ENCODE results near the gene CHPF2. TPM values are rescaled to one million over a fixed set of nuclear protein-coding genes. Genes with fewer than 3 reads are reported as not detected.

The CHPF2 gene
- total RNA-seq, 1 donor from 2014 or later = 17.3 TPM

GRCh38 chr7:151194188-151194587, 38.1 kb upstream of the CHPF2 start:
- DNase-seq = no peak
- no peaks in the 10 kb centered on the region for H3K36me3 ChIP-seq
- H3K4me1 ChIP-seq = no peaks in the 10 kb centered on the region
- intact Hi-C loops (cut with micrococcal nuclease) = no loop called here
- peaks cover 26% of the 10 kb centered on the region for H3K27me3 ChIP-seq (ENCODE audit: low read depth)
- no peaks in the 10 kb centered on the region for H3K9me3 ChIP-seq (replicated peaks)
- no peak for TF ChIP-seq CTCF (IDR thresholded peaks at IDR 0.05; ENCODE audit: borderline replicate concordance)
- H3K27ac ChIP-seq (replicated peaks) = no peak overlapping the region
- H3K4me3 ChIP-seq = no peak overlapping the region

- Histone ChIP-seq H3K4me1 (no peaks in the 10 kb centered on the region), H3K27me3 (ENCODE audit: low read depth) (peaks cover 41% of the 10 kb centered on the region), H3K27ac (replicated peaks) (no peak overlapping the region), H3K9me3 (replicated peaks) (no peaks in the 10 kb centered on the region), H3K36me3 (no peaks in the 10 kb centered on the region), H3K4me3 (no peak overlapping the region)
- intact Hi-C loops (cut with micrococcal nuclease) = no loop called here
- DNase-seq = no peak
- no peak for TF ChIP-seq CTCF (IDR thresholded peaks at IDR 0.05; ENCODE audit: borderline replicate concordance)
Observed at GRCh38 chr7:151195616-151196450, 36.5 kb upstream of the CHPF2 start.

GRCh38 chr7:151197932-151198331, 34.4 kb upstream of the CHPF2 start:
- H3K27me3 ChIP-seq (ENCODE audit: low read depth) = peaks cover 52% of the 10 kb centered on the region
- TF ChIP-seq CTCF (IDR thresholded peaks at IDR 0.05; ENCODE audit: borderline replicate concordance) = no peak
- no peak overlapping the region for H3K4me3 ChIP-seq
- H3K36me3 ChIP-seq = no peaks in the 10 kb centered on the region
- H3K9me3 ChIP-seq (replicated peaks) = no peaks in the 10 kb centered on the region
- intact Hi-C loops (cut with micrococcal nuclease) = no loop called here
- H3K4me1 ChIP-seq = no peaks in the 10 kb centered on the region
- DNase-seq = no peak
- no peak overlapping the region for H3K27ac ChIP-seq (replicated peaks)

- no peaks in the 10 kb centered on the region for H3K36me3 ChIP-seq
- no peak overlapping the region for H3K4me3 ChIP-seq
- H3K27ac ChIP-seq (replicated peaks) = no peak overlapping the region
- H3K27me3 ChIP-seq (ENCODE audit: low read depth) = peaks cover 65% of the 10 kb centered on the region
- intact Hi-C loops (cut with micrococcal nuclease) = no loop called here
- no peaks in the 10 kb centered on the region for H3K9me3 ChIP-seq (replicated peaks)
- TF ChIP-seq CTCF (IDR thresholded peaks at IDR 0.05; ENCODE audit: borderline replicate concordance) = no peak
- no peaks in the 10 kb centered on the region for H3K4me1 ChIP-seq
- DNase-seq = no peak
Observed at GRCh38 chr7:151198945-151199848, 33.1 kb upstream of the CHPF2 start.

GRCh38 chr7:151201344-151201743, 30.9 kb upstream of the CHPF2 start:
- H3K27me3 ChIP-seq (ENCODE audit: low read depth) = peaks cover 64% of the 10 kb centered on the region
- intact Hi-C loops (cut with micrococcal nuclease) = no loop called here

More at GRCh38 chr7:151201344-151201743, 30.9 kb upstream of the CHPF2 start:
- no peaks in the 10 kb centered on the region for H3K9me3 ChIP-seq (replicated peaks)
- H3K36me3 ChIP-seq = no peaks in the 10 kb centered on the region
- DNase-seq = no peak
- no peak for TF ChIP-seq CTCF (IDR thresholded peaks at IDR 0.05; ENCODE audit: borderline replicate concordance)
- no peaks in the 10 kb centered on the region for H3K4me1 ChIP-seq
- no peak overlapping the region for H3K4me3 ChIP-seq
- no peak overlapping the region for H3K27ac ChIP-seq (replicated peaks)
